SKM-1 treated with dmso at 0.1 percent for 144 hours (cell line): ENCODE measurements around the gene FOXL1.

ENCODE experiments used
- DNase-seq: peaks from one replicate; lab custom pipeline; 2025; ENCODE audit not compliant: unreplicated experiment; lab: John Stamatoyannopoulos, UW

The FOXL1 gene

GRCh38 chr16:86547286-86547685 is 31.1 kb upstream of the FOXL1 start:
- DNase-seq = no peak

- DNase-seq = no peak
Observed at GRCh38 chr16:86549076-86549892, 29.1 kb upstream of the FOXL1 start.

- no peak for DNase-seq
Observed at GRCh38 chr16:86549893-86550190, 28.5 kb upstream of the FOXL1 start.

GRCh38 chr16:86550281-86550680 is 28.1 kb upstream of the FOXL1 start:
- DNase-seq = no peak

GRCh38 chr16:86553356-86553755 is 25.0 kb upstream of the FOXL1 start:
- no peak for DNase-seq

GRCh38 chr16:86554599-86554916 is 23.8 kb upstream of the FOXL1 start:
- DNase-seq = no peak

- peak; percentile 76 for DNase-seq
Observed at GRCh38 chr16:86554917-86555703, 23.2 kb upstream of the FOXL1 start, which contains the start of gene MTHFSD. Gene MTHFSD, minus strand, starts transcription at chr16:86555235. Its CDS starts 51 bp downstream, at chr16:86555184.

GRCh38 chr16:86555704-86556075 is 22.7 kb upstream of the FOXL1 start:
- no peak for DNase-seq

- no peak for DNase-seq
Observed at GRCh38 chr16:86556576-86556975, 21.8 kb upstream of the FOXL1 start.

- DNase-seq = no peak
Observed at GRCh38 chr16:86557587-86557986, 20.8 kb upstream of the FOXL1 start.

- no peak for DNase-seq
Observed at GRCh38 chr16:86558355-86559193, 19.8 kb upstream of the FOXL1 start.

GRCh38 chr16:86559802-86560305 is 18.5 kb upstream of the FOXL1 start:
- DNase-seq = no peak

GRCh38 chr16:86562356-86562755 is 16.0 kb upstream of the FOXL1 start:
- DNase-seq = no peak

GRCh38 chr16:86563469-86564345 is 14.6 kb upstream of the FOXL1 start:
- peak; percentile 70 for DNase-seq

GRCh38 chr16:86565181-86565631 is 13.1 kb upstream of the FOXL1 start:
- no peak for DNase-seq

- no peak for DNase-seq
Observed at GRCh38 chr16:86565644-86566511, 12.5 kb upstream of the FOXL1 start.

GRCh38 chr16:86566601-86566965 is 11.8 kb upstream of the FOXL1 start, which contains the start of gene FOXC2:
Gene FOXC2, plus strand, starts transcription at chr16:86566829. Its CDS starts 507 bp downstream, at chr16:86567336.
- DNase-seq = no peak

- DNase-seq = no peak
Observed at GRCh38 chr16:86566966-86567700, 11.2 kb upstream of the FOXL1 start.
